Endothelial cell (in vitro differentiated cells): ENCODE results near the gene THSD7A. TPM values are rescaled to one million over a fixed set of nuclear protein-coding genes. Genes with fewer than 3 reads are reported as not detected.

Experiments used
- DNase-seq: peaks from one replicate; pipeline ENCODE4 v3.0.0; 2021; ENCODE audit warnings: low spot score
- H3K27ac Mint-ChIP-seq: one replicate; pipeline ENCODE4 v1.8.0; 2021; ENCODE audit warnings: mixed read lengths, inconsistent platforms; ENCODE audit not compliant: unreplicated experiment
- H3K27me3 Mint-ChIP-seq: one replicate; pipeline ENCODE4 v1.8.0; 2021; ENCODE audit warnings: mild to moderate bottlenecking, moderate library complexity, mixed read lengths, inconsistent platforms; ENCODE audit not compliant: unreplicated experiment
- H3K36me3 Mint-ChIP-seq: one replicate; pipeline ENCODE4 v1.8.0; 2021; ENCODE audit warnings: mild to moderate bottlenecking, low read depth, mixed read lengths, inconsistent platforms; ENCODE audit not compliant: unreplicated experiment
- H3K4me1 Mint-ChIP-seq: one replicate; pipeline ENCODE4 v1.8.0; 2021; ENCODE audit warnings: mild to moderate bottlenecking, mixed read lengths, inconsistent platforms; ENCODE audit not compliant: unreplicated experiment
- H3K4me3 Mint-ChIP-seq: one replicate; pipeline ENCODE4 v1.8.0; 2021; ENCODE audit warnings: mild to moderate bottlenecking, mixed read lengths, inconsistent platforms; ENCODE audit not compliant: unreplicated experiment
- H3K9me3 Mint-ChIP-seq: one replicate; pipeline ENCODE4 v1.8.0; 2021; ENCODE audit warnings: mixed read lengths, inconsistent platforms; ENCODE audit not compliant: unreplicated experiment
- total RNA-seq: library from RNA; stranded (reverse); fragmentation: NEBNext Ultra II Directional; extraction: Animal tissue kit (Norgen Biotek cat#: 25700); gene quantifications from one replicate; pipeline ENCODE4 v1.2.1, GENCODE V29; 2021; ENCODE audit not compliant: unreplicated experiment
- TF ChIP-seq, protein P1 (sequence below): fragments of 200-600 bp; sonication (generic); IDR thresholded peaks from one replicate; pipeline ENCODE4 v1.5.0; 2021; ENCODE audit warnings: antibody characterized with exemption; ENCODE audit not compliant: unreplicated experiment

Gene THSD7A
- total RNA-seq, 1 donor from 2014 or later: 28.7 TPM

DNA sequence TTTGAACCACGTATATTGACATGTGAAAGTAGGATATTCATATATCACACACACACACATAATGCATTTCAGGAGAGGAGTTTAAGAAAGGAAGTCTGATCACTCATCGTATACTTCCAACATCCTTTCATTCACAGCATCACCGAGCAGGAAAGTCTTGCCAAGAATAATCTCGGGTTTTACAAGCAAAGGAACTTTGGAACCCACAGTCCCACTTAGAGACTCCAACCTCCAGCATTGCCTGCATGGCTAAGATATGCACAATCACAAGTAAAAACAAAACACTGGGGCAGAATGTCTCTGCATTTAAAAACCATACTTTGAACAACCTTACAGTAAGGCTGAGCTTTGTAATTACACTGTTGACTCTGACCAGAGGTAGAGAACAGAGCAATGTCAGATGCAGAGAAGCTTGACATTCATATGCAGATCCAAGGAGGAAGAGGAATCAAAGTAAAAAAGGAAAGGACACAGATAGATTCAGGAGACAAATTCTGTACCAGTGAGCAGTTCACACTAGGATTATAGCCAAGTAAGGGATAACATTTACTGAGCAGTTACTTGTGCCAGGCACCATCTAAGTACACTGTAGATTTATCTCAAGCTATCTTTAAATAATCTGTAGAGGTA lies 14.8 kb downstream of the THSD7A start:
- Mint-ChIP-seq H3K9me3 (no peaks in the 10 kb centered on the region), H3K27ac (no peak overlapping the region), H3K4me1 (peaks cover 26% of the 10 kb centered on the region), H3K36me3 (peaks cover 10% of the 10 kb centered on the region), H3K27me3 (no peaks in the 10 kb centered on the region), H3K4me3 (no peak overlapping the region)
- DNase-seq: no peak
- TF ChIP-seq, protein P1, sequence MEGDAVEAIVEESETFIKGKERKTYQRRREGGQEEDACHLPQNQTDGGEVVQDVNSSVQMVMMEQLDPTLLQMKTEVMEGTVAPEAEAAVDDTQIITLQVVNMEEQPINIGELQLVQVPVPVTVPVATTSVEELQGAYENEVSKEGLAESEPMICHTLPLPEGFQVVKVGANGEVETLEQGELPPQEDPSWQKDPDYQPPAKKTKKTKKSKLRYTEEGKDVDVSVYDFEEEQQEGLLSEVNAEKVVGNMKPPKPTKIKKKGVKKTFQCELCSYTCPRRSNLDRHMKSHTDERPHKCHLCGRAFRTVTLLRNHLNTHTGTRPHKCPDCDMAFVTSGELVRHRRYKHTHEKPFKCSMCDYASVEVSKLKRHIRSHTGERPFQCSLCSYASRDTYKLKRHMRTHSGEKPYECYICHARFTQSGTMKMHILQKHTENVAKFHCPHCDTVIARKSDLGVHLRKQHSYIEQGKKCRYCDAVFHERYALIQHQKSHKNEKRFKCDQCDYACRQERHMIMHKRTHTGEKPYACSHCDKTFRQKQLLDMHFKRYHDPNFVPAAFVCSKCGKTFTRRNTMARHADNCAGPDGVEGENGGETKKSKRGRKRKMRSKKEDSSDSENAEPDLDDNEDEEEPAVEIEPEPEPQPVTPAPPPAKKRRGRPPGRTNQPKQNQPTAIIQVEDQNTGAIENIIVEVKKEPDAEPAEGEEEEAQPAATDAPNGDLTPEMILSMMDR: no peak

DNA sequence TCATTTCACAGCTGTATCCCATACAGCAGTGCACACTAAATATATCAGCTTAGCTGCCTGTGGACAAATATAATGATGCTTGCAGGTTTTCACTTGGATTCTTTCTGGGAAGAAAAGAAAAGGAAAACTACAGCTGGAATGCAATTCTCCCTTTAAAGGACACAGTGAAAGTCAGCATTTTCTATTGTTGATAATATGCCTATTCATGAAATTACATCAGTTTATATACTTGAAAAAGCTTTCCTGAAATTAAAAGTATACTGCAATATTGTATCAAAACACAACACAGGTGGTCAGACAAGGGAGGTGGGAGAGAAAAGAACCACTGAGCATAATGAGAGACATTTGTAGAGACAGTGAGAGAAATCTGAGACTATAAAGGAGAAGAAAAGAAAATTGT lies 20.3 kb downstream of the THSD7A start:
- Mint-ChIP-seq H3K27me3 (no peaks in the 10 kb centered on the region), H3K27ac (no peak overlapping the region)

DNA sequence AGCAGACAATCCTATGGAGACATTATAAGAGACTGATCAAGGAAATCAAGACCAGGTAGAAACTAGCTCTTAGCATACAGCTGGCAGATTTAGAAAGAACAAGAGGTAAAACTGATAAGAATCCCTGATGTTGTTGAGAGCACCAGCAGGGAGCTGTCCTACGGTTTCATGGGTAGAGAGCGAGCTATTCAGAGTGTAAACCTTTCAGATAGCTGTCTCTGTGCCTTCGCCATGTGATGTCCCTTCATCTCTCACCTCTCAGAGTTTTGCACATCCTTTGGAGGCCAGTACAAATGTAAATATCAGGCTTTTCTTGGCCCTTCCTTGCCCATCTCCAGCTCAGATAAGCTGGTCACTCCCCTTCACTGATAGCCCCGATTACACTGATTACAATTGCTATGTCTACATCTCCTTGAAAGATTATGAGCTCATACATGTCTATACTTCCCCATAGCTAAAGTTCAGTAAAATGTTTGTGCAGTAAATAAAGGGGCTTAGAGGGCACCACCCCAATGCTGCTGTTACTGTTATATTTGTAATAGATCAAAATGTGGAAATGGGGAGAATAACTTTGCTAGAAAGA lies 21.9 kb downstream of the THSD7A start:
- Mint-ChIP-seq H3K27me3 (no peaks in the 10 kb centered on the region), H3K4me3 (no peak overlapping the region), H3K9me3 (no peaks in the 10 kb centered on the region), H3K27ac (no peak overlapping the region), H3K4me1 (peaks cover 10% of the 10 kb centered on the region), H3K36me3 (no peaks in the 10 kb centered on the region)
- no peak for DNase-seq
- TF ChIP-seq, protein P1: no peak

More for the DNA sequence above, 20.3 kb downstream of the THSD7A start:
- no peak overlapping the region for H3K4me3 Mint-ChIP-seq
- H3K9me3 Mint-ChIP-seq: no peaks in the 10 kb centered on the region
- no peak for DNase-seq
- TF ChIP-seq, protein P1: no peak
- peaks cover 10% of the 10 kb centered on the region for H3K4me1 Mint-ChIP-seq
- no peaks in the 10 kb centered on the region for H3K36me3 Mint-ChIP-seq

DNA sequence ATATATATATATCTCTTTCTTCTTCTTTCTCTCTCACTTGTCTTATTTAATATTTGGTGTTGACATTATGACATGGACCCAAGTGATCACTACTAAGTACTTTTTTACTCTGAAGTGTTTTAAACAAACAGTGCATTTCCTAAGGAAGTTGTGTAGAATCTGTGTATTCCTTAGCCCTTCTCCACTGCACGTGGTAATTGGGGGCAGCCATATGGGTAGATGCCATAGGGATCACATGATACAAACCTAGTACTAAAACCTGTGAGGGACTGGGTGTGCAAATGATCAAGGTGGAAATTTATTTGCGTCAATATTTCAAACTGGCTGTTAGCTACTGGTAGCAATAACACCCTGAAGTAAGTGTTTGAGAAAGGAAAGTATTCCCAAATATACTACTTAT lies 25.0 kb downstream of the THSD7A start:
- H3K4me1 Mint-ChIP-seq: peaks cover 13% of the 10 kb centered on the region
- H3K9me3 Mint-ChIP-seq: no peaks in the 10 kb centered on the region
- no peaks in the 10 kb centered on the region for H3K27me3 Mint-ChIP-seq
- no peak overlapping the region for H3K27ac Mint-ChIP-seq
- H3K36me3 Mint-ChIP-seq: no peaks in the 10 kb centered on the region
- DNase-seq: no peak
- no peak overlapping the region for H3K4me3 Mint-ChIP-seq
- TF ChIP-seq, protein P1: no peak

DNA sequence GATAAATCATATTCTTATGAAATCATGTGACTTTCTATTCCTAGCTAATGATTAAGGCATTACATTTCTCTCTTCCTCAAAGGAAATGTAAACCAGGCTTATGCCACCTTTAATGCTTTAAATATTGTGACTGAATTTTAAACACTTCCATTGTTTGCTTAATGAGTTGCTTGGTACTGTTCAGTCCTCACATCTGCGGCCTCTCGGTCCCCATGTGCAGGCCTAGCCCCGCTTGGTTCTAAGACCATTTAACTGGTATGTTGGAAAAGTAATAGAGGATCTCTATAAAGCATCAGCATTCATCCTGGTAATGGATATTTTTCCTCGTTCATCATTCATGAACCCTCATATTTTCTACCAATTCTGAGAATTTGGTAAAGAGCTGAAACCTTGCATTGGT lies 27.4 kb downstream of the THSD7A start:
- no peak for DNase-seq
- no peaks in the 10 kb centered on the region for H3K36me3 Mint-ChIP-seq

More for the DNA sequence above, 27.4 kb downstream of the THSD7A start:
- Mint-ChIP-seq H3K27ac (no peak overlapping the region), H3K9me3 (no peaks in the 10 kb centered on the region), H3K4me1 (peaks cover 19% of the 10 kb centered on the region), H3K27me3 (no peaks in the 10 kb centered on the region), H3K4me3 (no peak overlapping the region)
- TF ChIP-seq, protein P1: no peak
